NCI-H128 (cell line): ENCODE measurements around the gene MAN2B2.

Source experiments
- DNase-seq: peaks from one replicate; lab custom pipeline; 2025; ENCODE audit not compliant: unreplicated experiment; lab: John Stamatoyannopoulos, UW

Gene MAN2B2

GRCh38 chr4:6592804-6593563, 18.0 kb downstream of the MAN2B2 start:
- DNase-seq: no peak

GRCh38 chr4:6594341-6594740, 19.4 kb downstream of the MAN2B2 start:
- no peak for DNase-seq

- no peak for DNase-seq
Measured at GRCh38 chr4:6594826-6595355, 19.9 kb downstream of the MAN2B2 start.

GRCh38 chr4:6595897-6596537, 21.0 kb downstream of the MAN2B2 start:
- DNase-seq: no peak

- DNase-seq: no peak
Measured at GRCh38 chr4:6596948-6597347, 22.0 kb downstream of the MAN2B2 start.

- no peak for DNase-seq
Measured at GRCh38 chr4:6598127-6598526, 23.1 kb downstream of the MAN2B2 start.

GRCh38 chr4:6598641-6599040, 23.7 kb downstream of the MAN2B2 start:
- DNase-seq: no peak

GRCh38 chr4:6601661-6602250, 26.8 kb downstream of the MAN2B2 start:
- DNase-seq: no peak

GRCh38 chr4:6602289-6602688, 27.3 kb downstream of the MAN2B2 start:
- DNase-seq: no peak

GRCh38 chr4:6603128-6603527, 28.1 kb downstream of the MAN2B2 start:
- DNase-seq: no peak

- no peak for DNase-seq
Measured at GRCh38 chr4:6605114-6605513, 30.1 kb downstream of the MAN2B2 start.

GRCh38 chr4:6605605-6606004, 30.6 kb downstream of the MAN2B2 start:
- DNase-seq: no peak

- DNase-seq: no peak
Measured at GRCh38 chr4:6606465-6607235, 31.7 kb downstream of the MAN2B2 start.

- DNase-seq: no peak
Measured at GRCh38 chr4:6607368-6608055, 32.5 kb downstream of the MAN2B2 start.

GRCh38 chr4:6608758-6609414, 33.9 kb downstream of the MAN2B2 start:
- DNase-seq: no peak

- DNase-seq: no peak
Measured at GRCh38 chr4:6609415-6610079, 34.6 kb downstream of the MAN2B2 start.

GRCh38 chr4:6610856-6611430, 36.0 kb downstream of the MAN2B2 start:
- DNase-seq: no peak

GRCh38 chr4:6612961-6613675, 38.1 kb downstream of the MAN2B2 start:
- DNase-seq: no peak
